K562 (cell line): ENCODE measurements around the gene OST4. TPM values are rescaled to one million over a fixed set of nuclear protein-coding genes. Genes with fewer than 3 reads are reported as not detected.

Source experiments
- ARID2 ChIP-seq: fragments of 450-650 bp; IDR thresholded peaks from 2 replicates; pipeline ENCODE4 v1.6.1; 2017; ENCODE audit warnings: antibody characterized with exemption, mild to moderate bottlenecking
- BDP1 ChIP-seq: IDR thresholded peaks from 3 replicates; pipeline ENCODE4 v1.6.1; 2011; ENCODE audit not compliant: insufficient read length, insufficient read depth
- ESRRB ChIP-seq: fragments of 250-450 bp; sonication (Bioruptor Pico); IDR thresholded peaks from 2 replicates; pipeline ENCODE4 v1.5.0; 2020; ENCODE audit warnings: mild to moderate bottlenecking, moderate library complexity, borderline replicate concordance
- HDAC3 ChIP-seq: fragments of 450-650 bp; IDR thresholded peaks from 2 replicates; pipeline ENCODE4 v1.6.1; 2018; ENCODE audit warnings: borderline replicate concordance, mild to moderate bottlenecking, moderate library complexity; ENCODE audit not compliant: partially characterized antibody
- HIVEP1 ChIP-seq: fragments of 250-450 bp; sonication (Bioruptor Pico); IDR thresholded peaks from 2 replicates; pipeline ENCODE4 v1.4.0; 2020; ENCODE audit warnings: mild to moderate bottlenecking
- JUND ChIP-seq, 2 experiments: IDR thresholded peaks; 2 replicates in 1 of 2; 3 replicates in 1 of 2; pipeline ENCODE4 v1.6.1; 2011; ENCODE audit warnings: borderline replicate concordance in 2 of 2, low read depth in 2 of 2, low read length in 2 of 2, improper control_type of control experiment in 1 of 2, missing biosample characterization in 1 of 2, missing genetic modification characterization in 1 of 2, missing genetic modification reagents in 1 of 2
- MYBL2 ChIP-seq, 2 experiments: fragments of 450-650 bp in 1 of 2; sonication (generic) in 1 of 2; formaldehyde crosslinking in 1 of 2; IDR thresholded peaks; 2 replicates each; pipeline versions ENCODE4 v1.6.1 to v1.8.1; 2017 to 2022; ENCODE audit warnings: borderline replicate concordance in 1 of 2, inconsistent platforms in 1 of 2, low read depth in 1 of 2, mild to moderate bottlenecking in 1 of 2, missing genetic modification reagents in 1 of 2, moderate library complexity in 1 of 2
- NFRKB ChIP-seq: fragments of 450-650 bp; IDR thresholded peaks from 2 replicates; pipeline ENCODE4 v1.6.1; 2016; ENCODE audit warnings: low read depth
- SP2 ChIP-seq: IDR thresholded peaks from 2 replicates; pipeline ENCODE4 v1.6.1; 2011; ENCODE audit warnings: mild to moderate bottlenecking, low read depth, low read length, moderate library complexity; ENCODE audit not compliant: poor library complexity, severe bottlenecking; ENCODE audit errors: extremely low read depth
- SPI1 ChIP-seq: IDR thresholded peaks from 2 replicates; pipeline ENCODE4 v1.6.1; 2011; ENCODE audit warnings: low read depth, low read length, control low read depth, borderline replicate concordance
- TBP ChIP-seq: optimal IDR thresholded peaks from 2 replicates; pipeline ENCODE3; 2011; ENCODE audit warnings: low read depth, low read length, improper control_type of control experiment
- TCF7L2 ChIP-seq: fragments of 150-350 bp; IDR thresholded peaks from 2 replicates; pipeline ENCODE4 v1.6.1; 2016; ENCODE audit warnings: low read depth, mild to moderate bottlenecking, low read length, moderate library complexity
- TFAM ChIP-seq: fragments of 250-450 bp; sonication (Bioruptor Pico); conservative IDR thresholded peaks from 2 replicates; pipeline ENCODE4 v1.5.0; 2021; ENCODE audit warnings: mild to moderate bottlenecking, moderate library complexity
- ZNF384 ChIP-seq: IDR thresholded peaks from 2 replicates; pipeline ENCODE4 v1.6.1; 2012; ENCODE audit warnings: low read depth, low read length, improper control_type of control experiment
- ZNF830 ChIP-seq: fragments of 250-450 bp; sonication (Bioruptor Pico); IDR thresholded peaks from 2 replicates; pipeline ENCODE4 v1.5.0; 2021; ENCODE audit warnings: mild to moderate bottlenecking
- polyA plus RNA-seq, 8 experiments: library from polyadenylated mRNA; depleted of rRNA in 4 of 8; stranded (reverse) in 5 of 8; unstranded in 3 of 8; fragments of >200 nt; fragmentation: Nextera tagmentation in 2 of 8; fragmentation: Illumina TruSeq in 1 of 8; extraction: Ambion mirVana in 2 of 8; extraction: Trizol in 1 of 8; gene quantifications; 2 replicates each; pipeline versions ENCODE4 v1.2.1 to v1.2.3, GENCODE V29; 2011 to 2014; ENCODE audit warnings: inconsistent platforms in 1 of 8, missing spikeins in 1 of 8
- total RNA-seq, 7 experiments: library from RNA; depleted of rRNA in 6 of 7; stranded (reverse); fragments of >200 nt in 6 of 7; fragmentation: Illumina TruSeq in 2 of 7; extraction: Trizol in 2 of 7; gene quantifications; 2 replicates each; pipeline versions ENCODE4 v1.2.1 to v1.2.3, GENCODE V29; 2011 to 2021; ENCODE audit warnings: low replicate concordance in 1 of 7
- TF ChIP-seq, protein P1 (sequence below): fragments of 450-650 bp; formaldehyde crosslinking; IDR thresholded peaks from 2 replicates; pipeline ENCODE4 v1.4.0; 2022; ENCODE audit warnings: mild to moderate bottlenecking, moderate library complexity
- TF ChIP-seq, protein P2 (sequence below): sonication (generic); formaldehyde crosslinking; IDR thresholded peaks from 2 replicates; pipeline ENCODE4 v1.8.0; 2022; ENCODE audit warnings: mild to moderate bottlenecking, low read depth, missing genetic modification reagents
- TF ChIP-seq, protein P3 (sequence below), 2 experiments: fragments of 200-800 bp in 1 of 2; sonication (Bioruptor generic) in 1 of 2; sonication (generic) in 1 of 2; formaldehyde crosslinking in 1 of 2; IDR thresholded peaks in 1 of 2; conservative IDR thresholded peaks in 1 of 2; 2 replicates each; pipeline versions ENCODE4 v1.5.0 to v1.6.1; 2016 to 2020; ENCODE audit warnings: missing compliant biosample characterization in 1 of 2, missing genetic modification characterization in 1 of 2, missing genetic modification reagents in 1 of 2
- TF ChIP-seq, protein P4 (sequence below): fragments of 250-450 bp; sonication (Bioruptor Pico); IDR thresholded peaks from 2 replicates; pipeline ENCODE4 v1.5.0; 2022; ENCODE audit warnings: mild to moderate bottlenecking

Gene OST4
- total and polyA plus RNA-seq, 9 of the 15 experiments (the other 6 are each of a cell fraction or from before 2014, with no cell fraction given), result 186 to 1,155 (median 355) TPM

- TF ChIP-seq MYBL2 (IDR thresholded peaks at IDR 0.05; ENCODE audit: low read depth) (no peak), MYBL2 (CRISPR knock-in tag; IDR thresholded peaks at IDR 0.05; ENCODE audit: borderline replicate concordance) (no peak), BDP1 (no peak), HIVEP1 (no peak), ZNF830 (CRISPR knock-in tag) (no peak), TBP (peak; percentile 75), ARID2 (no peak), TFAM (CRISPR knock-in tag) (no peak), TCF7L2 (no peak), NFRKB (no peak), JUND (IDR thresholded peaks at IDR 0.05; ENCODE audit: borderline replicate concordance, low read depth, low read length) (0 out of 2 replicates have a peak, but pooled peaks have one; percentile 39), JUND (tag; IDR thresholded peaks at IDR 0.05; ENCODE audit: borderline replicate concordance, low read depth, low read length) (no peak; the same call in 2 of the 3 replicates), SP2 (peak; percentile 89), SPI1 (no peak), ZNF384 (no peak), ESRRB (no peak), HDAC3 (no peak)
- TF ChIP-seq, protein P1, sequence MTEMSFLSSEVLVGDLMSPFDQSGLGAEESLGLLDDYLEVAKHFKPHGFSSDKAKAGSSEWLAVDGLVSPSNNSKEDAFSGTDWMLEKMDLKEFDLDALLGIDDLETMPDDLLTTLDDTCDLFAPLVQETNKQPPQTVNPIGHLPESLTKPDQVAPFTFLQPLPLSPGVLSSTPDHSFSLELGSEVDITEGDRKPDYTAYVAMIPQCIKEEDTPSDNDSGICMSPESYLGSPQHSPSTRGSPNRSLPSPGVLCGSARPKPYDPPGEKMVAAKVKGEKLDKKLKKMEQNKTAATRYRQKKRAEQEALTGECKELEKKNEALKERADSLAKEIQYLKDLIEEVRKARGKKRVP (CRISPR knock-in tag), result no peak
- TF ChIP-seq, protein P2, sequence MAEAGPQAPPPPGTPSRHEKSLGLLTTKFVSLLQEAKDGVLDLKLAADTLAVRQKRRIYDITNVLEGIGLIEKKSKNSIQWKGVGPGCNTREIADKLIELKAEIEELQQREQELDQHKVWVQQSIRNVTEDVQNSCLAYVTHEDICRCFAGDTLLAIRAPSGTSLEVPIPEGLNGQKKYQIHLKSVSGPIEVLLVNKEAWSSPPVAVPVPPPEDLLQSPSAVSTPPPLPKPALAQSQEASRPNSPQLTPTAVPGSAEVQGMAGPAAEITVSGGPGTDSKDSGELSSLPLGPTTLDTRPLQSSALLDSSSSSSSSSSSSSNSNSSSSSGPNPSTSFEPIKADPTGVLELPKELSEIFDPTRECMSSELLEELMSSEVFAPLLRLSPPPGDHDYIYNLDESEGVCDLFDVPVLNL (CRISPR knock-in tag), result no peak
- TF ChIP-seq, protein P3, sequence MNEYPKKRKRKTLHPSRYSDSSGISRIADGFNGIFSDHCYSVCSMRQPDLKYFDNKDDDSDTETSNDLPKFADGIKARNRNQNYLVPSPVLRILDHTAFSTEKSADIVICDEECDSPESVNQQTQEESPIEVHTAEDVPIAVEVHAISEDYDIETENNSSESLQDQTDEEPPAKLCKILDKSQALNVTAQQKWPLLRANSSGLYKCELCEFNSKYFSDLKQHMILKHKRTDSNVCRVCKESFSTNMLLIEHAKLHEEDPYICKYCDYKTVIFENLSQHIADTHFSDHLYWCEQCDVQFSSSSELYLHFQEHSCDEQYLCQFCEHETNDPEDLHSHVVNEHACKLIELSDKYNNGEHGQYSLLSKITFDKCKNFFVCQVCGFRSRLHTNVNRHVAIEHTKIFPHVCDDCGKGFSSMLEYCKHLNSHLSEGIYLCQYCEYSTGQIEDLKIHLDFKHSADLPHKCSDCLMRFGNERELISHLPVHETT (CRISPR knock-in tag; conservative IDR thresholded peaks at IDR 0.05 in 1 of 2, IDR thresholded peaks at IDR 0.05 in 1 of 2), result peak in 1 of 2 experiments; percentile 79; a peak in 2 of 4 replicates
- TF ChIP-seq, protein P4, sequence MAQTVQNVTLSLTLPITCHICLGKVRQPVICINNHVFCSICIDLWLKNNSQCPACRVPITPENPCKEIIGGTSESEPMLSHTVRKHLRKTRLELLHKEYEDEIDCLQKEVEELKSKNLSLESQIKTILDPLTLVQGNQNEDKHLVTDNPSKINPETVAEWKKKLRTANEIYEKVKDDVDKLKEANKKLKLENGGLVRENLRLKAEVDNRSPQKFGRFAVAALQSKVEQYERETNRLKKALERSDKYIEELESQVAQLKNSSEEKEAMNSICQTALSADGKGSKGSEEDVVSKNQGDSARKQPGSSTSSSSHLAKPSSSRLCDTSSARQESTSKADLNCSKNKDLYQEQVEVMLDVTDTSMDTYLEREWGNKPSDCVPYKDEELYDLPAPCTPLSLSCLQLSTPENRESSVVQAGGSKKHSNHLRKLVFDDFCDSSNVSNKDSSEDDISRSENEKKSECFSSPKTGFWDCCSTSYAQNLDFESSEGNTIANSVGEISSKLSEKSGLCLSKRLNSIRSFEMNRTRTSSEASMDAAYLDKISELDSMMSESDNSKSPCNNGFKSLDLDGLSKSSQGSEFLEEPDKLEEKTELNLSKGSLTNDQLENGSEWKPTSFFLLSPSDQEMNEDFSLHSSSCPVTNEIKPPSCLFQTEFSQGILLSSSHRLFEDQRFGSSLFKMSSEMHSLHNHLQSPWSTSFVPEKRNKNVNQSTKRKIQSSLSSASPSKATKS (CRISPR knock-in tag), result no peak
Observed at GRCh38 chr2:27071277-27071989, at the start of gene OST4 (continued).
